ENCODE measurements around the gene DQX1.

Gene DQX1

GRCh38 chr2:74496997-74497776, 28.8 kb downstream of the DQX1 start:
- TF ChIP-seq CTCF (IDR thresholded peaks at IDR 0.05) = no peak

DNA sequence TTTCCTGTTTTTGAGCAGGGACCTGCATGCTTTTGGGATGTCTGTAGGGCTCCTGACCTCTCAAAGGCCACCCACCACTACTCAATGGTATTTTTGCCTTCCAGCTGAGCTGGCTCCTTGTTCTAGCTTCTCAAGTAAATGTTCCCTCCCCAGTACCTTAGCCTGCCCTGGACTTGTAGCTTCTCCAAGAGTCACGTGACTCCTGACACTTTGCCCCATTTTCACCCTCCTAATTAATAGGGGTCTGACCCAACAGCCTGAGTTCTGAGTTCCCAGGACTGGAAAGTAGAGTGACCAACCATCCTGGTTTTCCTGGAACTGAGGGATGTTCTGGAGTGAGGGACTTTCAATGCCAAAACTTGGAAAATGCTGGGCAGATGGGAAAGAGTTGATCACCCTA, 30.6 kb downstream of the DQX1 start:
- no peak for TF ChIP-seq CTCF (IDR thresholded peaks at IDR 0.05)

DNA sequence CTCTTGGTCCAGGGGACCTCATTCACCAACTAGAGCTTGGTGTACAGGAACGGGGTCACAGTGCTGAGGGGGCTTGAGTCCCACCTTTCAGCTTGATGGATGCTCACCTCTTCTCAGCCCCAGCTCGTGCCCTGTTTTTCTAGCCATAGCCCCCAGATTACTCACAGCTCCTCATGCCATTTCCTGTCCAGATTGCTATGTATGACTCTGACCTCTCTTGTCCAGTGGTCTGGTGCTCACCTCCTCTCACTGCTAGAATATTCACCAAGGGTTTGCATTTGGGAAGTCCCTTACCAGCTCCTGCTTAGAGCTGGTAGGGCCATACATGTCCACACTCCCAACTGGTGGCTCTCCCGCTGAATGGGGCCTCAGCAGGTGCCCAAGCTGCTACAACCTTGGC, 32.5 kb downstream of the DQX1 start:
- no peak for TF ChIP-seq CTCF (IDR thresholded peaks at IDR 0.05)

GRCh38 chr2:74491648-74492544, 34.1 kb downstream of the DQX1 start:
- no peak for TF ChIP-seq CTCF (IDR thresholded peaks at IDR 0.05)

DNA sequence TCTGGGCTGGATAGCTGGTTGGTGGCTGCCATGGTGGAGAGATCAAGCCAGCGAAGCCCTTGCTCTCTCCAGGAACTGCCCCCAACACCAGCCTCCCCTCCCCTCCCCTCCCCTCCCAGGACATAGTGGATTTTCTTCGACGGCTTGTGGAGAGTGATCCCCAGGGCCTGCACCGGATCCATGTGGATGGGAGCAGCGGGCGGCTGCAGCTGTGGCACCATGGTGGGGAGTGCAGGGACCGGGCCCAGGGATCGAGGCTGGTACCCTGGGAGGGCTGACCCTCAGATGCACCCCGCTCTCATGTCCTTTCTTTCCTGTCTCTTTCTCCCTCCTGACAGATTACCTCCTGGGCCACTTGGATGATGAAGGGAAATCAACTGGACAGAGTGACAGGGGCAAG, 36.1 kb downstream of the DQX1 start:
- no peak for TF ChIP-seq CTCF (IDR thresholded peaks at IDR 0.05)

DNA sequence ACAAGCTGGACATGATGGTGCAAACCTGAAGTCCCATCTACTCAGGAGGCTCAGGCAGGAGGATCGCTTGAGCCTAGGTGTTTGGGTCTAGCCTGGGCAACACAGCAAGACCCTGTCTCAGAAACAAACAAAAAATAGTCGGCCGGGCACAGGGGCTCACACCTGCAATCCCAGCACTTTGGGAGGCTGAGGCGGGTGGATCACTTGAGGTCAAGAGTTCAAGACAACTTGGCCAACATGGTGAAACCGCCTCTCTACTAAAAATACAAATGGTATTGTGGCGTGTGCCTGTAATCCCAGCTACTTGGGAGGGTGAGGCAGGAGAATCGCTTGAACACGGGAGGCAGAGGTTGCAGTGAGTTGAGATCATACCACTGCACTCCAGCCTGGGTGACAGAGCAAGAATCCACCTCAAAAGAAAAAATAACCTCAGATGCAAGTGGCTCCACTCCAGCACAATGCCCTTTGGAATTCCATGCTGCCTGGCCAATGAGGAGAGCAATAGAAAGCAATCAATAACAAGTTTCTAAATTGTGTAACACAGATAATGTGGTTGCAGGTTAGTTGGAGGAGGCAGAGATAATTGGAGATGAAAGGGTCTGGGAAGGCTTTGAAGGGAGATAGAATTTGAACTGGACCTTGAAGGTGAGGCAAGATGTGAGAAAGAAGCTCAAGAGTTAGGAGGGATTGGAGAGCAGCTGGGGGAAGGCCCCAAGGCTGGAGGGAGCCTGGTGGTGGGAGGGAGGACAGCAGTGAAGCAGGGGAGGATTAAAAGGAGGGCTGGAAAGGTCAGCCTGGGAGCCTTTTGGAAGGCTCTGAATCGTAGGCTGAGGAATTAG, 37.2 kb downstream of the DQX1 start:
- TF ChIP-seq CTCF (IDR thresholded peaks at IDR 0.05) = no peak

DNA sequence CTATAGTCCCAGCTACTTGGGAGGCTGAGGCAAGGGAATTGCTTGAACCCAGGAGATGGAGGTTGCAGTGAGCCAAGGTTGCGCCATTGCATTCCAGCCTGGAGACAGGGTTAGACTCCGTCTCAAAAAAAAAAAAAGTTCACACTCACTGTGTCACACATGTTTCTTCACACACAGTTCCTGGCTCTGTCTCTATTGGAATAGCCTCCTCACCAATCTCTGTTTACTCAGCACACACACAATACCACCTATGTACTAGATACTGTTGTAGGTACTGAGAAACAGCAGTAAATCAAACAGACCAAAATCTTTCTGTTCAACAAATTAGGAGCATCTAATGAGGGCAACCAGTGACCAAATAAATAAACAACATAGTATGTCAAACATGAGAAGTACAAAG, 39.9 kb downstream of the DQX1 start:
- TF ChIP-seq CTCF (IDR thresholded peaks at IDR 0.05) = no peak
